ENCODE data around the gene SUCLG2. TPM values are rescaled to one million over a fixed set of nuclear protein-coding genes. Genes with fewer than 3 reads are reported as not detected.

SUCLG2 gene
- total and polyA plus RNA-seq, 10 of the 15 experiments (the other 5 are each of a cell fraction or from before 2014, with no cell fraction given): 17.8 to 50.9 (median 37.2) TPM

DNA sequence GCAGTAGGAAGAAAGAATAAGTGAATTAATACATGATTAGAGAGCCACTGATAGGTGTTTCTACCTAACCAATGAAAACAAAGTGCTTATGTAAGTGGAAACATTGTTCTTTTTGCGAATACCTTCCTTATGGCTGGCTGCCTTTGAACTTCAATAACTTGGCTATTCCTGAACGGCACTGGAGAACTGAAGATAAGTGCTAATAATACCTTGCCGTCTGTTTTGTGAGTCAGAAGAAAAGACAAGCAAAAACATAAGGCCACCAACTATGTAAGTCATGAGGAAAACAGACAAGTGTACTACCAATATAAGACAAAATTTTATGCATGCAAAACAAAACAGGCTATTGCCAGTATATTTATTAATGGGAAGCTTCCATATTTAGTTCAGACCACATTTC, 160.6 kb downstream of the SUCLG2 start:
- ChIA-PET POLR2A (no interaction called here), RAD21 (ENCODE audit: unreplicated experiment) (no interaction called here), CTCF (interaction anchor here (0.8 to 1.5 kb wide), 2 partner anchors 10 to 14 kb away, joined by 3 to 4 read pairs; no protein-coding TSS in a partner anchor), SMC1A (ENCODE audit: uncharacterized antibody, unreplicated experiment) (interaction anchor here (0.7 kb wide), 2 partner anchors 17 to 465 kb away, joined by 3 read pairs; no protein-coding TSS in a partner anchor)
- Histone ChIP-seq H3K4me2 (ENCODE audit: control insufficient read depth, insufficient read depth) (no peak overlapping the region), H3K27ac (ENCODE audit: control insufficient read depth, insufficient read depth) (no peak overlapping the region), H2AFZ (ENCODE audit: control insufficient read depth, low read depth, low read length) (no peak overlapping the region), H3K9ac (ENCODE audit: control insufficient read depth, insufficient read depth, low read length) (no peak overlapping the region), H3K36me3 (ENCODE audit: control insufficient read depth in 2 of 2, insufficient read depth in 2 of 2, low read length in 1 of 2) (peaks cover 0 to 4% of the 10 kb centered on the region in 2 experiments; a peak in 2 of 4 replicates), H3K79me2 (ENCODE audit: control insufficient read depth, insufficient read depth, low read length) (no peaks in the 10 kb centered on the region), H4K20me1 (ENCODE audit: control insufficient read depth, insufficient read depth) (no peaks in the 10 kb centered on the region), H3K27me3 (replicated peaks in 1 of 2; ENCODE audit: control insufficient read depth in 2 of 2, insufficient read depth in 2 of 2, low read length in 1 of 2) (no peaks in the 10 kb centered on the region), H3K4me1 (ENCODE audit: control insufficient read depth, insufficient read depth, low read length) (no peaks in the 10 kb centered on the region), H3K4me3 (no peak overlapping the region), H3K9me3 (replicated peaks; ENCODE audit: control insufficient read depth, insufficient read depth, low read length) (no peaks in the 10 kb centered on the region)
- no peak for DNase-seq (ENCODE audit: low read depth, low spot score)
- TF ChIP-seq JUND (IDR thresholded peaks at IDR 0.05; ENCODE audit: low read depth, low read length): no peak
- no peak for TF ChIP-seq BCLAF1 (IDR thresholded peaks at IDR 0.05)
- no peak for TF ChIP-seq ZNF24 (IDR thresholded peaks at IDR 0.05)
- TF ChIP-seq PAX8 (IDR thresholded peaks at IDR 0.05): no peak
- TF ChIP-seq NBN (IDR thresholded peaks at IDR 0.05): no peak
- TF ChIP-seq BMI1 (IDR thresholded peaks at IDR 0.05; ENCODE audit: borderline replicate concordance): no peak
- no peak for TF ChIP-seq E4F1 (IDR thresholded peaks at IDR 0.05; ENCODE audit: borderline replicate concordance, partially characterized antibody)
- TF ChIP-seq NFXL1 (IDR thresholded peaks at IDR 0.05; ENCODE audit: borderline replicate concordance): no peak
- TF ChIP-seq ATF7 (IDR thresholded peaks at IDR 0.05; ENCODE audit: low read depth): no peak
- TF ChIP-seq ZNF207 (IDR thresholded peaks at IDR 0.05; ENCODE audit: borderline replicate concordance): no peak
- no peak for TF ChIP-seq FOXK2 (IDR thresholded peaks at IDR 0.05)
- no peak for TF ChIP-seq CEBPB (IDR thresholded peaks at IDR 0.05; ENCODE audit: borderline replicate concordance in 1 of 2, low read depth in 2 of 2, low read length in 2 of 2)
- no peak for ATAC-seq
- BruUV-seq (replicated peaks): no TSS peak
- FAIRE-seq: peak; percentile 54
- 95% methylated on average over 3 of the region's 3 CpGs for WGBS (ENCODE audit: insufficient coverage, insufficient replicate concordance, low lambda C conversion rate, missing lambda C conversion rate)
- in situ Hi-C loops (cut with MboI): no loop called here
- intact Hi-C loops (cut with micrococcal nuclease; ENCODE audit: unreplicated experiment): no loop called here
